ENCODE results near the gene FLNC. TPM values are rescaled to one million over a fixed set of nuclear protein-coding genes. Genes with fewer than 3 reads are reported as not detected.

FLNC gene
- polyA plus RNA-seq, 2 of the 4 experiments (the other 2 are of a cell fraction), result 0.43 to 3.4 TPM

DNA sequence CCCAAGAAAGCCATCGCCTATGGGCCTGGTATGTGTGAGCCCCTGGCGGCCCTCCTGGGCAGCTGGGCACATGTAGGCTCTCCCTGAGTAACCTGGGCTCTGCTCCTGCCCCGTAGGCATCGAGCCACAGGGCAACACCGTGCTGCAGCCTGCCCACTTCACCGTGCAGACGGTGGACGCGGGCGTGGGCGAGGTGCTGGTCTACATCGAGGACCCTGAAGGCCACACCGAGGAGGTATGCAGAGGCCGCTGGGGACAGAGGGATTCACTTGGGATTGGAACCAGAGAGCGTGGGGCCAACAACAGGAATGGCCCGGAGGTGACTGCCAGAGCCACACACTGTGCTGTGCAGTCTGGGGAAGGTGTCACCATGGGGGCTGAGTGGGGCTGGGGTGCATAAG, 7.3 kb downstream of the FLNC start:
- ChIA-PET CTCF (interaction anchor here (1.0 to 1.5 kb wide), 3 partner anchors 26 to 46 kb away, joined by 3 to 6 read pairs (median 3); no protein-coding TSS in a partner anchor), POLR2A (no interaction called here)
- Histone ChIP-seq H3K4me2 (no peak overlapping the region), H3K4me3 (no peak overlapping the region), H3K4me1 (peaks cover 14% of the 10 kb centered on the region), H3K9me3 (no peaks in the 10 kb centered on the region), H3K27ac (no peak overlapping the region)
- ATAC-seq, result no peak
- 76% methylated on average over 2 of the region's 16 CpGs for WGBS (ENCODE audit: missing lambda C conversion rate)
- TF ChIP-seq TFCP2L1 (CRISPR knock-in tag; IDR thresholded peaks at IDR 0.05) (no peak), CBX8 (IDR thresholded peaks at IDR 0.05) (no peak), EP300 (IDR thresholded peaks at IDR 0.05) (no peak), CHD2 (IDR thresholded peaks at IDR 0.05; ENCODE audit: low read length, partially characterized antibody) (no peak), REST (IDR thresholded peaks at IDR 0.05) (no peak), HOXB5 (CRISPR knock-in tag; IDR thresholded peaks at IDR 0.05) (no peak)
- no peak for FAIRE-seq
- no peak for DNase-seq (ENCODE audit: low read depth in 1 of 2, low spot score in 1 of 2)

DNA sequence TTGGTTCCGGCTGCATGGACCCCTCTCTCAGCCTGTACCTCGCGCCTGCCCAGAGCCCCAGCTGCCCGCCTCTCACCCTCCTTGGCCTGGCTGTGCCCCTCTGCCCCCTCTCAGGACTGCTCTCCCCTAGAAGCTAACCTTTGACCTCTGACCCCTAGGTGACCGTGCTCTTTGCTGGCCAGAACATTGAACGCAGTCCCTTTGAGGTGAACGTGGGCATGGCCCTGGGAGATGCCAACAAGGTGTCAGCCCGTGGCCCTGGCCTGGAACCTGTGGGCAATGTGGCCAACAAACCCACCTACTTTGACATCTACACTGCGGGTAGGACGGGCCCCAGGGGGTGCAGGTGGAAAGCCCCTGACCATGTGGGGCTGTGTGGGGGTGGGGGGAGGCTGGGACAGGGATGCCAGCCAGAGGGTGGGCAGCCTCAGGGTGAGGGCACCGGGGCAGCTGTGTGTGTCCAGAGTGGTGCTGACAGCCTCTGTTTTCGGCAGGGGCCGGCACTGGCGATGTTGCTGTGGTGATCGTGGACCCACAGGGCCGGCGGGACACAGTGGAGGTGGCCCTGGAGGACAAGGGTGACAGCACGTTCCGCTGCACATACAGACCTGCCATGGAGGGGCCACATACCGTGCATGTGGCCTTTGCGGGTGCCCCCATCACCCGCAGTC, 8.0 kb downstream of the FLNC start:
- WGBS (ENCODE audit: missing lambda C conversion rate), result 87% methylated on average over 15 of the region's 22 CpGs
- H3K4me1 ChIP-seq, result peaks cover 7% of the 10 kb centered on the region
- no peaks in the 10 kb centered on the region for H3K9me3 ChIP-seq
- ChIA-PET POLR2A (no interaction called here), CTCF (interaction anchor here (1.5 kb wide), 1 partner anchor 45 kb away, joined by 6 read pairs; no protein-coding TSS in a partner anchor)
- H3K4me2 ChIP-seq, result no peak overlapping the region
- no peak for FAIRE-seq
- ATAC-seq, result no peak
- no peak overlapping the region for H3K4me3 ChIP-seq
- TF ChIP-seq, protein P1, sequence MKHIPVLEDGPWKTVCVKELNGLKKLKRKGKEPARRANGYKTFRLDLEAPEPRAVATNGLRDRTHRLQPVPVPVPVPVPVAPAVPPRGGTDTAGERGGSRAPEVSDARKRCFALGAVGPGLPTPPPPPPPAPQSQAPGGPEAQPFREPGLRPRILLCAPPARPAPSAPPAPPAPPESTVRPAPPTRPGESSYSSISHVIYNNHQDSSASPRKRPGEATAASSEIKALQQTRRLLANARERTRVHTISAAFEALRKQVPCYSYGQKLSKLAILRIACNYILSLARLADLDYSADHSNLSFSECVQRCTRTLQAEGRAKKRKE (CRISPR knock-in tag; IDR thresholded peaks at IDR 0.05; ENCODE audit: low read depth), result no peak
- TF ChIP-seq MAFK (IDR thresholded peaks at IDR 0.05; ENCODE audit: partially characterized antibody) (no peak), KDM5A (IDR thresholded peaks at IDR 0.05) (no peak), HOXA7 (CRISPR knock-in tag; IDR thresholded peaks at IDR 0.05) (no peak), ZSCAN20 (CRISPR knock-in tag; IDR thresholded peaks at IDR 0.05) (no peak), CEBPB (IDR thresholded peaks at IDR 0.05) (no peak), RFX5 (IDR thresholded peaks at IDR 0.05) (no peak), NFE2L2 (conservative IDR thresholded peaks at IDR 0.05; ENCODE audit: low read length) (no peak), TFCP2L1 (CRISPR knock-in tag; IDR thresholded peaks at IDR 0.05) (no peak), EHMT2 (IDR thresholded peaks at IDR 0.05; ENCODE audit: low read depth) (no peak), ESRRA (IDR thresholded peaks at IDR 0.05; ENCODE audit: borderline replicate concordance, low read length) (no peak), POLR2AphosphoS2 (conservative IDR thresholded peaks at IDR 0.05; ENCODE audit: low read length) (no peak), ZC3H11A (IDR thresholded peaks at IDR 0.05) (no peak), HES2 (IDR thresholded peaks at IDR 0.05) (no peak), REST (IDR thresholded peaks at IDR 0.05) (no peak), CBX2 (IDR thresholded peaks at IDR 0.05; ENCODE audit: borderline replicate concordance, low read depth) (no peak), USF2 (IDR thresholded peaks at IDR 0.05) (no peak), KDM1A (IDR thresholded peaks at IDR 0.05; ENCODE audit: low read depth) (no peak)
- DNase-seq (ENCODE audit: low read depth in 1 of 2, low spot score in 1 of 2), result no peak
- no peak overlapping the region for H3K27ac ChIP-seq
